HepG2 (cell line): ENCODE results near the gene COQ5. TPM values are rescaled to one million over a fixed set of nuclear protein-coding genes. Genes with fewer than 3 reads are reported as not detected.

Experiments
- ATAC-seq: fragments of 200-7000 bp; cut with Tn5 transposase; 3 replicates; pipeline ENCODE4 v1.9.1; 2020; ENCODE audit warnings: mild to moderate bottlenecking, moderate library complexity
- BruUV-seq: library from RNA; stranded (reverse); fragments of 400-500 nt; replicated peaks from 2 replicates; lab custom pipeline; 2021; lab: Mats Ljungman, UMichigan
- CTCF ChIA-PET: fragments of 300-600 bp; formaldehyde crosslinking; extraction: SDS; loops from one replicate; lab custom pipeline; 2021; ENCODE audit warnings: low total read pairs, inconsistent platforms, low intra/inter-chr PET ratio; lab: Yijun Ruan, JAX
- POLR2A ChIA-PET: fragments of 350-600 bp; sonication (Branson Sonifier 250); formaldehyde crosslinking; loops from one replicate; lab custom pipeline; 2020; ENCODE audit warnings: antibody characterized with exemption, inconsistent platforms; lab: Yijun Ruan, JAX
- DNase-seq: peaks from one replicate; pipeline ENCODE4 v3.0.0-alpha.2; 2015; ENCODE audit warnings: low spot score
- FAIRE-seq: peaks from 3 replicates; lab custom pipeline; 2011; peaks lifted over from hg19 to GRCh38; lab: Jason Lieb, UNC
- H2AFZ ChIP-seq: one replicate; pipeline ENCODE4 v1.6.1; 2011; ENCODE audit warnings: low read length, inconsistent platforms
- H3K27ac ChIP-seq: fragments of 300-600 bp; 3 replicates; pipeline ENCODE4 v1.8.0; 2011; ENCODE audit warnings: mixed run types, mild to moderate bottlenecking, mixed read lengths, low read length, inconsistent platforms; ENCODE audit not compliant: insufficient read depth; ENCODE audit errors: extremely low read length
- H3K27me3 ChIP-seq, 2 experiments: fragments of 200-600 bp in 1 of 2; 2 replicates in 1 of 2; 3 replicates in 1 of 2; pipeline versions ENCODE4 v1.6.0 to v1.8.0; 2011; ENCODE audit warnings: low read length in 2 of 2, mild to moderate bottlenecking in 2 of 2, moderate library complexity in 2 of 2, inconsistent platforms in 1 of 2; ENCODE audit not compliant: insufficient read depth in 2 of 2, control insufficient read depth in 1 of 2
- H3K36me3 ChIP-seq, 2 experiments: fragments of 200-600 bp in 1 of 2; replicated peaks in 1 of 2; 2 replicates in 1 of 2; 3 replicates in 1 of 2; pipeline versions ENCODE4 v1.5.1 to v1.8.0; 2011; ENCODE audit warnings: low read length in 2 of 2, inconsistent platforms in 1 of 2; ENCODE audit not compliant: insufficient read depth in 2 of 2, control insufficient read depth in 1 of 2
- H3K4me1 ChIP-seq: 2 replicates; pipeline ENCODE4 v1.5.1; 2012; ENCODE audit warnings: low read length, inconsistent platforms; ENCODE audit not compliant: insufficient read depth
- H3K4me2 ChIP-seq: 2 replicates; pipeline ENCODE4 v1.6.0; 2011; ENCODE audit warnings: low read depth, low read length, inconsistent platforms
- H3K4me3 ChIP-seq, 3 experiments: fragments of 200-600 bp in 1 of 3; sonication (generic), shearing (Covaris generic) in 1 of 3; replicated peaks in 1 of 3; 2 replicates each; pipeline ENCODE4 v1.5.1; 2011 to 2016; ENCODE audit warnings: low read length in 3 of 3, inconsistent platforms in 2 of 3, low read depth in 2 of 3, mild to moderate bottlenecking in 2 of 3, control low read depth in 1 of 3, mixed read lengths in 1 of 3; ENCODE audit not compliant: insufficient read depth in 1 of 3
- H3K79me2 ChIP-seq: one replicate; pipeline ENCODE4 v1.6.1; 2011; ENCODE audit warnings: low read length, inconsistent platforms; ENCODE audit not compliant: insufficient read depth
- H3K9ac ChIP-seq: 2 replicates; pipeline ENCODE4 v1.6.0; 2011; ENCODE audit warnings: mild to moderate bottlenecking, low read depth, low read length, inconsistent platforms; ENCODE audit not compliant: insufficient read depth
- H3K9me3 ChIP-seq: 2 replicates; pipeline ENCODE4 v1.5.1; 2012; ENCODE audit warnings: mild to moderate bottlenecking, low read length
- H4K20me1 ChIP-seq: 2 replicates; pipeline ENCODE4 v1.6.0; 2011; ENCODE audit warnings: inconsistent platforms, mild to moderate bottlenecking, low read length, moderate library complexity; ENCODE audit not compliant: insufficient read depth
- ARID5B ChIP-seq: IDR thresholded peaks from 2 replicates; pipeline ENCODE4 v1.4.0; 2020; ENCODE audit warnings: mild to moderate bottlenecking, missing genetic modification reagents
- ATF4 ChIP-seq, 2 experiments: fragments of 450-650 bp in 1 of 2; sonication (generic) in 1 of 2; formaldehyde crosslinking; IDR thresholded peaks; 2 replicates each; pipeline versions ENCODE4 v1.5.0 to v1.8.0; 2020 to 2022; ENCODE audit warnings: mild to moderate bottlenecking in 1 of 2, missing genetic modification reagents in 1 of 2
- GATAD2A ChIP-seq: IDR thresholded peaks from 2 replicates; pipeline ENCODE4 v1.6.1; 2016
- NRL ChIP-seq: sonication (generic); formaldehyde crosslinking; IDR thresholded peaks from 2 replicates; pipeline ENCODE4 v1.5.0; 2020; ENCODE audit warnings: missing genetic modification reagents, mild to moderate bottlenecking, moderate library complexity, borderline replicate concordance
- SALL1 ChIP-seq: sonication (generic); formaldehyde crosslinking; IDR thresholded peaks from 2 replicates; pipeline ENCODE4 v1.8.0; 2022; ENCODE audit warnings: mild to moderate bottlenecking, missing genetic modification reagents
- SMC3 ChIP-seq: IDR thresholded peaks from 2 replicates; pipeline ENCODE4 v1.6.1; 2011; ENCODE audit warnings: low read length, improper control_type of control experiment
- THAP11 ChIP-seq: IDR thresholded peaks from 2 replicates; pipeline ENCODE4 v1.6.1; 2016; ENCODE audit warnings: missing biosample characterization, missing genetic modification reagents
- ZBTB7B ChIP-seq: sonication (generic); formaldehyde crosslinking; IDR thresholded peaks from 2 replicates; pipeline ENCODE4 v1.4.0; 2020; ENCODE audit warnings: missing genetic modification reagents
- ZNF567 ChIP-seq: sonication (generic); formaldehyde crosslinking; IDR thresholded peaks from 2 replicates; pipeline ENCODE4 v1.8.1; 2023; ENCODE audit warnings: mild to moderate bottlenecking, missing genetic modification reagents, borderline replicate concordance
- ZNF781 ChIP-seq: sonication (generic); formaldehyde crosslinking; IDR thresholded peaks from 2 replicates; pipeline ENCODE4 v1.5.1; 2020; ENCODE audit warnings: borderline replicate concordance, mild to moderate bottlenecking, missing genetic modification reagents; ENCODE audit errors: not compliant biosample characterization
- WGBS: methylation state at CpG from one replicate; pipeline ENCODE4 v1.1.6; 2017; ENCODE audit warnings: low lambda C conversion rate; 5-methylcytosine and 5-hydroxymethylcytosine counted together
- in situ Hi-C: cut with HindIII; loops from 2 replicates; pipeline ENCODE4 v1.10.0; 2017; ENCODE audit warnings: low pct_unique_long_range_greater_than_20kb; ENCODE audit not compliant: extremely low pct_ligation_motif_present
- intact Hi-C: fragments of 100-400 bp; cut with micrococcal nuclease; formaldehyde crosslinking; loops from one replicate; pipeline ENCODE4 v1.10.0; 2022; ENCODE audit not compliant: unreplicated experiment
- polyA plus RNA-seq, 8 experiments: library from polyadenylated mRNA; depleted of rRNA in 3 of 8; stranded (reverse) in 7 of 8; unstranded in 1 of 8; fragments of >200 nt; fragmentation: Illumina TruSeq in 4 of 8; extraction: Trizol in 4 of 8; gene quantifications; 2 replicates each; pipeline versions ENCODE4 v1.2.1 to v1.2.3, GENCODE V29; 2011 to 2016; ENCODE audit warnings: low read depth in 4 of 8, missing spikeins in 1 of 8, mixed read lengths in 1 of 8; ENCODE audit not compliant: insufficient read depth in 1 of 8
- total RNA-seq, 5 experiments: library from RNA; depleted of rRNA; stranded (reverse); fragments of >200 nt; fragmentation: Illumina TruSeq; extraction: Trizol; gene quantifications; 2 replicates each; pipeline ENCODE4 v1.2.3, GENCODE V29; 2016; ENCODE audit warnings: low read depth in 1 of 5

Gene COQ5
- total and polyA plus RNA-seq, 2 of the 13 experiments (the other 11 are each of a cell fraction or from before 2014, with no cell fraction given), result 36.4 to 41.5 TPM

- TF ChIP-seq ARID5B (CRISPR knock-in tag) (peak; percentile 52), SALL1 (CRISPR knock-in tag) (peak; percentile 62), THAP11 (CRISPR knock-in tag) (peak; percentile 20; the same call in 1 of the 2 replicates), GATAD2A (CRISPR knock-in tag) (peak; percentile 35; the same call in 1 of the 2 replicates)
Measured at GRCh38 chr12:120538281-120539156, 9.6 kb upstream of the COQ5 start (continued).

GRCh38 chr12:120537856-120538220, 8.9 kb upstream of the COQ5 start:
- TF ChIP-seq ATF4 (CRISPR knock-in tag; IDR thresholded peaks at IDR 0.05) (no peak), NRL (no peak), SMC3 (no peak), ZNF781 (no peak), ZBTB7B (CRISPR knock-in tag) (no peak), ZNF567 (CRISPR knock-in tag) (no peak)
- in situ Hi-C loops (no loop called here), intact Hi-C loops (loop anchor here (5.0 kb wide), 1 partner anchor 41 kb away; the partner anchor contains the start of gene DYNLL1)
- Histone ChIP-seq H3K4me2 (peak overlapping the region; percentile 87), H3K9ac (peak overlapping the region; percentile 93), H4K20me1 (peaks cover 70% of the 10 kb centered on the region), H3K4me1 (peaks cover 65% of the 10 kb centered on the region), H3K27ac (peak overlapping the region; percentile 67), H3K27me3 (no peaks in the 10 kb centered on the region), H3K9me3 (no peaks in the 10 kb centered on the region), H3K36me3 (peaks cover 5 to 19% of the 10 kb centered on the region in 2 experiments; a peak in 4 of 5 replicates), H3K4me3 (peak overlapping the region; percentile 3 to 88 (median 43); a peak in 5 of 6 replicates), H3K79me2 (peaks cover 79% of the 10 kb centered on the region), H2AFZ (no peak overlapping the region)
- ChIA-PET POLR2A (interaction anchor here (0.7 to 1.4 kb wide), 6 partner anchors 9 to 246 kb away, joined by 3 to 9 read pairs (median 3); partner anchors contain the start of genes COQ5, DYNLL1, POP5 and RNU4-2), CTCF (no interaction called here)
- no TSS peak for BruUV-seq
- DNase-seq (no peak), ATAC-seq (no peak), FAIRE-seq (no peak)
- WGBS, result 55% methylated on average over 4 of the region's 4 CpGs
